ENCODE measurements around the gene FMN2.

DNA sequence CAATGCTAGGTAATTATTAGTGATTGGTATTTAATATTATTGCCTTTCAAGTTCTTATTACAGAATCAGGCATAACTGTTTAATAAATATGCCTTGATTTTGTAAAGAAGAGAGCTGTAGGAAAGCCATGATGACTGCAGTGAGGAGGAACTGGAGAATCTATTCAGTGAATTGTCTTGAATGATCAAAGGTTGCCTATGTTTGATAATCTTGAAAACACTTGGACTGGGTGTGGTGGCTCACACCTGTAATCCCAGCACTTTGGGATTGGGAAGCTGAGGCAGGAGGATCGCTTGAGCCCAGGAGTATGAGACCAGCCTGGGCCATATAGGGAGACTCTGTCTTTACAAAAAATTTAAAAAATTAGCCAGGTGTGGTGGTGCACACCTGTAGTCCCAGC is 42.4 kb downstream of the FMN2 start:
- TF ChIP-seq CTCF (IDR thresholded peaks at IDR 0.05; ENCODE audit: insufficient read depth, low read length) (no peak), GABPA (IDR thresholded peaks at IDR 0.05; ENCODE audit: low read depth) (no peak), SPI1 (IDR thresholded peaks at IDR 0.05; ENCODE audit: borderline replicate concordance, low read depth) (no peak), POLR2AphosphoS5 (IDR thresholded peaks at IDR 0.05; ENCODE audit: low read depth) (no peak)
- TF ChIP-seq, protein P1, sequence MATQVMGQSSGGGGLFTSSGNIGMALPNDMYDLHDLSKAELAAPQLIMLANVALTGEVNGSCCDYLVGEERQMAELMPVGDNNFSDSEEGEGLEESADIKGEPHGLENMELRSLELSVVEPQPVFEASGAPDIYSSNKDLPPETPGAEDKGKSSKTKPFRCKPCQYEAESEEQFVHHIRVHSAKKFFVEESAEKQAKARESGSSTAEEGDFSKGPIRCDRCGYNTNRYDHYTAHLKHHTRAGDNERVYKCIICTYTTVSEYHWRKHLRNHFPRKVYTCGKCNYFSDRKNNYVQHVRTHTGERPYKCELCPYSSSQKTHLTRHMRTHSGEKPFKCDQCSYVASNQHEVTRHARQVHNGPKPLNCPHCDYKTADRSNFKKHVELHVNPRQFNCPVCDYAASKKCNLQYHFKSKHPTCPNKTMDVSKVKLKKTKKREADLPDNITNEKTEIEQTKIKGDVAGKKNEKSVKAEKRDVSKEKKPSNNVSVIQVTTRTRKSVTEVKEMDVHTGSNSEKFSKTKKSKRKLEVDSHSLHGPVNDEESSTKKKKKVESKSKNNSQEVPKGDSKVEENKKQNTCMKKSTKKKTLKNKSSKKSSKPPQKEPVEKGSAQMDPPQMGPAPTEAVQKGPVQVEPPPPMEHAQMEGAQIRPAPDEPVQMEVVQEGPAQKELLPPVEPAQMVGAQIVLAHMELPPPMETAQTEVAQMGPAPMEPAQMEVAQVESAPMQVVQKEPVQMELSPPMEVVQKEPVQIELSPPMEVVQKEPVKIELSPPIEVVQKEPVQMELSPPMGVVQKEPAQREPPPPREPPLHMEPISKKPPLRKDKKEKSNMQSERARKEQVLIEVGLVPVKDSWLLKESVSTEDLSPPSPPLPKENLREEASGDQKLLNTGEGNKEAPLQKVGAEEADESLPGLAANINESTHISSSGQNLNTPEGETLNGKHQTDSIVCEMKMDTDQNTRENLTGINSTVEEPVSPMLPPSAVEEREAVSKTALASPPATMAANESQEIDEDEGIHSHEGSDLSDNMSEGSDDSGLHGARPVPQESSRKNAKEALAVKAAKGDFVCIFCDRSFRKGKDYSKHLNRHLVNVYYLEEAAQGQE (IDR thresholded peaks at IDR 0.05; ENCODE audit: insufficient replicate concordance, low read depth) = no peak
